Urothelium cell line (cell line): ENCODE results near the gene BRMS1.

Experiments used
- DNase-seq: peaks from one replicate; pipeline ENCODE4 v3.0.0; 2011; ENCODE audit warnings: low spot score, mixed read lengths
- FAIRE-seq: peaks from 2 replicates; lab custom pipeline; 2011; peaks lifted over from hg19 to GRCh38; lab: Jason Lieb, UNC

BRMS1 gene

GRCh38 chr11:66338276-66339161, 6.4 kb downstream of the BRMS1 start:
- no peak for FAIRE-seq
- DNase-seq = no peak

- DNase-seq = no peak
- peak; percentile 76 for FAIRE-seq
These were observed 7.6 kb downstream of the BRMS1 start for GRCh38 chr11:66337103-66337899.

DNA sequence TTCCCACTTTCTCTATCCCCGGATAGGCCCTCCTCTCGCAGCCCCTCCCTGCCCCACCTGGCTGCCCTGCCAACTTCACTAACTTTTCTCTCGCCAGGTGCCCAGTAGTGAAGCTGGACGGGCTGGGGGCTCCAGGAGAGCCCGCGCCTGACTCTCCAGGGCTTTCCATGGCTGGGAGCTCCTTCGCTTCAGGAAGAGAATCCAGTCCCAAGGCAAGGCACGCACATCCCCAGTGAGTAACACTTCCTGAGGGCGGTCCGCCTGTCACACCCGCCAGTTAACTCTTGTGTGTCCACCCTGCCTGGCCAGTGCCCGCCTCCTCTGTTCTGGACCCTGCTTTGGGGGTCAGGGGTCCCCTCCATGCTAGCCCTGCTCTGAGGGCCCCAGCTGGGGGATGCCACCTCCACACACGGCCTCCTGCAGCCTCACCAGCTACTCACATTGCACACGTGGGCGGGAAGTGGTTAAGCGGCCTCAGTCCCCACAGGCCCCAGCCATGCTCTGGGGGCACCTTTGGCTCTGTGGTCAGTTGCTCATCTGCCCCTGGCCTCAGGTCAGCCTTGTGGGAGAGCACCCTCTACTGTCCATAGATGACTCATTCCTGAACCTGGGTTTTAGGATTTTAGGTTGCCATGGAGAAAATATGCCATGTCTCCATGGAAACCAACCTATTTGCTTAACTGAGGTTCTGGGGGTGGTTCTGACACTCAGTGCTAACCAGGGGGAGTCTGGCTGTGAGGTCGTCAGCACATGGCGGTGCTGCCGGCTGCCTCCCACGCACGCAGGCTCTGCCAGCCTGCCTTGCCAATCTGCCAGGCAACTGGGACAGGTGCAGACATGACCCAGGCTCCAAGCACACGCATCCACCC, 8.4 kb downstream of the BRMS1 start, which contains the start of gene RIN1:
Gene RIN1 (minus strand): TSS at position 201 of the 869 bp plus-strand sequence. CDS start 32 bp downstream, at position 169.
- DNase-seq = peak; percentile 86
- peak; percentile 95 for FAIRE-seq

DNA sequence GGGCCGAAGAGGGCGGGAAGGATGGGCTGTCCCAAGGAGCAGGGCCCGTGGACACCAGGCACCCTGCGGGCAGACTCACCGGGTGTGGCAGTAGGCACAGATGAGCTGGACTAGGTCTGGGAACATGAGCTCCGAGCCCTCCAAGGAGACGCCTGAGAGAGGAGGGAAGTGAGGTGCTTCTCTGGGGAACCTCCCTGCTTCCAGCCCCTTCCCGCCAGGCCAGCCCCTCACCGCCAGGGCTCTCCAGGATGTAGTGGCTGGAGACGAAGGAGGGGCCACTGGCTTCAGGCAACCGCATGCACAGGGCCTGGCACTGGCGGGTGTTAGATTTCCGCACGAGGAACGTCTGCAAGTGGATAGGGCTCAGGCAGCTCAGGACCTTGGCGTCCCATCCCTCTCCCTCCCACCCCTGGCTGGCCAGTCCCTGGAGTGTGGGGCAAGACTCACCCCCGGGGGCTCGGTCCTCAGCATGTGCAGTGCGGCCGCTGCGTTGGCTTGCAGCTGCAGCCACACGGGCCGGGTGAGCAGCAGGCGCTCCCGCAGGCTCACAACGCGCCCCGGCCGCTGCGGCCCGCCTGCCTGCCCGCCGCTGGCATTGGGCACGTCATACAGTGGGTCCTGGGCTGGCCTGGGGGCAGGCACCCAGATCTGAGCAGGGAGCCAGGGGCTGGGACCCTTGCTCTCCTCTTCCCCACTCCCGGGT, 9.2 kb downstream of the BRMS1 start:
- peak; percentile 52 for FAIRE-seq
- DNase-seq = peak; percentile 55

- no peak for DNase-seq
These were observed 10.1 kb downstream of the BRMS1 start for GRCh38 chr11:66334605-66335442.

GRCh38 chr11:66333896-66334604, 10.9 kb downstream of the BRMS1 start:
- FAIRE-seq (no peak), DNase-seq (no peak)

More at GRCh38 chr11:66334605-66335442, 10.1 kb downstream of the BRMS1 start:
- FAIRE-seq = no peak

GRCh38 chr11:66333220-66333877, 11.6 kb downstream of the BRMS1 start:
- no peak for DNase-seq
- FAIRE-seq = no peak

DNA sequence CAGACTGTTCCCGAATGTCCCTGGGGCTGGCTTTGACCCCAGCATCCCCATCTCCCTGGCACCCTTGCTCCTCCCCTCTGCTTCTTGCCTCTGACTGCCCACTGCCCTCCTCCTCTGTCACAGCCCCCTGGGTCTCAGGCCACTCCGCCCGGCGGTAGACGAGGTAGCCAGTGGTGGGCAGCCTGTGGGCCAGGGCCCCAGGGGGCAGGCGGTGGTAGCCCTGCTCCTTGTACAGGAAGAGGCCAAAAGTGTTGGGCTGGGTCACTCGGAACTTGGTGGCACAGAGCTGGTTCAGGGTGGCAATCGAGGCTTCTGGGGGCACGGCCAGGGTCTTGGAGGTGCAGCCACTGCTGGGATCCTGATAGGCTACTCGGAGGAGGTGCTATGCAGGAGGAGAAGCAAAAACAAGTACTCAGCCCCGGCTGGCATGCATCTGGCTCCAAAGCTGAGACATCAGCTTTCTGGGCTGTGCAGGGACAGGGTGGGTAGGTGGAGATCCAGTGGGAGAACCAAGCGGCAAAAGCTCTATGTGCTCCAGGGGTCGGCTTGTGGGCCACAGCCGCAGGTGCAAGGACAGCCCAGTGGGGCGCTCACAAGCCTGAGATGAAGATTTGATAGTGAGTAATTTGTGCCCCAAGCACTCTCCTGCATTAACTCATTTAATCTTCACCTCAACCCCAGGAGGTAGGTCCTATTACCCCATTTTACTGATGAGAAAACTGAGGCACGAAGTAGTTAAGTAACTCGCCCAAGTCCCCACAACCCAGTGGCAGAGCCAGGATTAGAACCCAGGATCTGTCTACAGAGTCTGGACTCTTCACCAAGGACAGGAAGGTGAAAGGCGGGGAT, 12.3 kb downstream of the BRMS1 start:
- no peak for FAIRE-seq

DNA sequence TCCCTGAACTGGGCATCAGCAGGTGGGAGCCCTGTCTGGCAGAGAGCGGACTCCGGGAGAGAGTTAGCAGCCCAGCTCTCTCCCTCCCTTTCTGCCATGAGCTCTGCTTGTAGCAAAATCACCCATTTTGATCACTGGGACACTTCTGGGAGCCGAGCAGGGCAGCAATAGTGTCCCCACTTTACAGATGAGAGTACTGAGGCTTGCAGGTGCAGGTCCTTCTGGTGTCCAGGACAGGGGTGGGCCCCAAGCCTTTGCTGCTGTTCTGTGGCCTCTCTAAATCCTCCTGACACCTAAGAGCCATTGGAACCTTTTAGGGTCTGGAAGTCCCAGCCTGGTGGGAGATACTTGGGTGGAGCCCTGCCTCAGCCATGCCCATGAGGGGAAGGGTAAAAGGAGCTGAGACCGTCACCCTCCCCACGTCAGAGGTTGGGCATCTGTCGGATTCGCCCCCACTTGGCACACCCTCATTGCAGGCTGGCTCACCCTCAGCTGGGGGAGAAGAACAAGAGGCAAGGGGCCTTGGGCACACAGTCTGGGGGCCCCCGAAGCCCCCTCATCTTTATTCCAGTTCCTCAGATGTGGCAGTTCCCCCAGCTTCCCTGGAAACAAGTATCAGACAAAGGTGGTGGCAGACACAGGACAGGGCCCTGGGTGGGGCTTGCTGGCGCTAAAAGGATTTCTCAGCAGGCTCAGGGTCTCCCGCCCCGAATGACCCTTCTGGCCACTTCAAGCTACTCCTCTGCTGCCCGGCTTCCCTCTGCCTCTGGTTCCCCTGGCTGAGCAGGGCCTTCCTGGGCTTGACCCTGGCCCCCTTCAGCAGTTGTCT, 13.1 kb downstream of the BRMS1 start:
- FAIRE-seq = no peak

More for the DNA sequence above, 12.3 kb downstream of the BRMS1 start:
- no peak for DNase-seq

DNA sequence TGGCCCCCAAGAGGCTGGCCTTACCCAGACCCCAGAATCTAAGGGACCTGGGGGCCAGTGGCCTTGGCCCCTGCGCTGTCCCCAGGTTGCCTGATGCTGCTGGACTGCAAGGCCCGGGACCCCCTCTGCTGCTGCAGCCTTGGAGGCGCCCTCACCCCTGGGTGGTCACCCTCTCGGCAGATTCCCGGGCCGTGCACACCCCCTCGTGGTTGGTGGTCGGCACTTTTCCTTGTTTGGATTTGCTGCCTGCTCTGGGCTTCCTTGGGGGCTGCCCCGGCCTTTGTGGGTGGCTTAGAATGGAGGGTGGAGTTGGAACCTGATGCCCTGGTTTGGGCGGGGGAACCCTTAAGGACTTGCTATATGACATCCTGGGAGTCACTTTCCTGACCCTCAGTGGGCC, 14.0 kb downstream of the BRMS1 start:
- FAIRE-seq = no peak
- DNase-seq = no peak

More for the DNA sequence above, 13.1 kb downstream of the BRMS1 start:
- DNase-seq = no peak

DNA sequence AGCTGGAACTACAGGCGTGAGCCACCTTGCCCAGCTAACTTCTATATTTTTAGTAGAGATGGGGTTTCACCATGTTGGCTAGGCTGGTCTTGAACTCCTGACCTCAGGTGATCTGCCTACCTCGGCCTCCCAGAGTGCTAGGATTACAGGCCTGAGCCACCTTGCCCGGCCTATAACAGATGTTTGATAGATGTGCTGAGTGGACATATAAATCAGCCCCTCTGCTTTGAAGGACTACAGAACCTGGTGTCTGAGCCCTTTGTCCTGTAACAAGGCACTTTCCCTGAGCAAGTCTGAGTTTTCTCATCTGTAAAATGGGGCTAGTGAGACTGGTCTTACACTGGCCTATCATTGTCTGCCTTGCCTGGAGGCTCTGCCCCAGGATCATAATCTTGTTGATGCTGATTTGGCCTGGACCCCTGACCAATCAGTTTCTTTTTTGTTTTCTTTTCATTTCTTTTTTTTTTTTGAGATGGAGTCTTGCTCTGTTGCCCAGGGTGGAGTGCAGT, 15.7 kb downstream of the BRMS1 start:
- no peak for FAIRE-seq
- no peak for DNase-seq

DNA sequence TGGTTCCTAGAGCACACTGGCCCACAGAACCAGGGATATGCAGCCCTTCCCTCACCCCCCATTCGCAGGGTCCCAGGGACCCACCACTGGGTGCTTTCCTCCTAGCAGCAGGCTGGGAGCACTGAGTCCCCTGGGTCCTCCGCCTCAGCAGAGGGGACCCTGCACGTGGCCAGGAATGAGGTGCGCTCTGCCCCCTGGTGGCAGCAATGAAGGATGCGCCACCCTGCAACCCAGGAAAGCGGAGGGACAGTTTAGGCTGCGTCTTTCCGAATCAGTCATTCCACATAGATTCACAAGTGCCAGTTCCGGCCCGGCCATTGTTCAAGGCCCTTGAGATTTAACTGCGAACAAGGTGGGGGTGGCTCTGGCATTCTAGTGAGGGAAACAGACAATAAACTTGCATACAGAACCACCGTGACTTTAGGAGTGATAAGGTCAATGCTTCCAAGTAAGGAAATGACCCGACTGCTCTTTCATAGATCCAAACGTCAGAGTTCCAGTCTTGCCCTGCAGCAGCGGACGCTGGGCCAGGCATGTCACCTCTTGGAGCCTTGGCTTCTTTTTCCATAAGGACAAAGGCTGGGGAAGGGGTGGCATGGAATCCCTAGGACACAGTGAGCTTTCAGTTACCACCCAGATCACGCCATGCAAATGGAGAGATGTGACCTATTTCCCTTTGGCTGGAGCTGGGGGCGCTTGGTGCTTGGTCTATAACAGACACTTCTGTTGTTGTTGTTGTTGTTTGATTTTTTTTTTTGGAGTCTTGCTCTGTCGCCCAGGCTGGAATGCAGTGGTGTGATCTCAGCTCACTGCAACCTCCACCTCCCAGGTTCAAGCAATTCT, 16.4 kb downstream of the BRMS1 start:
- peak; percentile 81 for DNase-seq
- FAIRE-seq = no peak

GRCh38 chr11:66328031-66328301, 16.9 kb downstream of the BRMS1 start:
- FAIRE-seq (peak; percentile 96), DNase-seq (no peak)

DNA sequence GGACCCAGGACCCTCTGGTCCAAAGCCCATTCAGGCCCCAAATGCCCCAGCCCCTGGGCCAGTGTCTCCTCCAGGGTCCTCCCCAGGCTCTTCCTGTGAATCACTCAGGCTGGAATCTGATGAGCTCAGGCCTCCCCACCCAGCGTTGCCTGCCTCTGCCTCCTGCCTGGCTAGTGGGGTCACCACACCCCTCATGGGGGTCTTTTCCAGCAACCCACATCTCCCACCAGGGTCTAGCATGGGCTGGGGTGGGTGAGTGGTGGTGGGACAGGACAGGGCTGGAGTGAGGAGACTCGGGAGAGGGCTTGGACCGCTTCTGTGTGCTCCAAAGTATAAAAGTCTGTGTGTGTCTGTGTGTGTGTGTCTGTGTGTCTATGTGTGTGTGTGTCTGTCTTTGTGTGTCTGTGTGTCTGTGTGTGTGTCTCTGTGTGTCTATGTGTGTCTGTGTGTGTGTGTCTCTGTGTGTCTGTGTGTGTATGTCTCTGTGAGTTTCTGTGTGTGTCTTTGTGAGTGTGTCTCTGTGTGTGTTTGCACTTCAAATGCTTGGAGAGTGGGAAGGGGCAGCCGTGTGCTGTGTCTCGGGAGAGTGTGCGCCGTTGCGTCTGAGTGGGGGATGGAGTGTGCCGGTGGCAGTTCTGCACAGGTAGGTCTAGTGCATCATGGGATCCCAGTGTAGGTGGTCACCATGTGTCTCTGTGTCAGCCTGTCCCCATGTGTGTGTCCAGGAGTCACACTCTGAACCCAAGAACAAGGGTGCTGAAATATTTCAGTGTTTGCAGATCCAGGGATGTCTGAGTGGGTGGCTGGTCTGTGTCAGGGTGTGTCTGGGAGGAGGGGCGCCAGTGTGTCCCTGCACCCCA, 17.5 kb downstream of the BRMS1 start:
- DNase-seq (peak; percentile 61), FAIRE-seq (peak; percentile 88)
